NCI-H2227 treated with DMSO at 0.1 percent for 48 hours (cell line): ENCODE results near the gene NAPA.
A peak's percentile ranks its signal among the peaks of the same experiment; 100 is the strongest.

Experiments used
- DNase-seq: peaks from one replicate; lab custom pipeline; 2025; lab: John Stamatoyannopoulos, UW

The NAPA gene

DNA sequence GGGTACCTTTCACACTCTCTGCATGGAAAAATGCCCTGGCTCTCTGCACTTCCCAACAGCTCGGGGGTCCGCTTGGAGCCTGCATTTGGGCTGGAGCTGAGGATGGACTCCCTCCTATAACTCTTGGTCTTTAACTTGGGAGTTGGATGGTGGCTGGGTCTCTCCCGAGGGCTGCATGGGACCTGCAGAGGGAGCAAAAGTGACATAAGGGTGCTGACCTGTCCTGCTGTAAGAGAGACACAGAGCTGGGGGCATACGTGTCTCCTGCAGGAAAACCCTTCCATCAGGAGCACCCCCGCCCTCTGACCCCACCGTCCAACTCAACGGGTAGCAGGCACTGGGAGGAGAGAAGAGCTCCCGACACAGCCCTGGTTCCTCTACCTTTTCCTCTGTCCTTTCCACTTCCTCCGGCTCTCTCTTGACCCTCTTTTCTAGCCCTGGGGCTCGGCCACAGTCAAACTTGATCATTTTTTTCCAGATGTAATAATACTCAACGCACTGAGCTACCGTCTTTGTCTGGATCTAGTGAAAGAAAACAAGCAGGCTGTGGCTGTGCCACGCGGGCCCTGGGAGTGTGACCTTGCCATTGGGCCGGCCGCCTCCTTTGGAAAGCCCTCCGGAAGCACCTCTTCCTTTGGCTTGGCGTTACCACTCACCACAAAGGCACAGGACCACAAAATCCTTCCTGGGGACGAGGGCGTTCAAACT is 6.8 kb upstream of the NAPA start:
- no peak for DNase-seq

DNA sequence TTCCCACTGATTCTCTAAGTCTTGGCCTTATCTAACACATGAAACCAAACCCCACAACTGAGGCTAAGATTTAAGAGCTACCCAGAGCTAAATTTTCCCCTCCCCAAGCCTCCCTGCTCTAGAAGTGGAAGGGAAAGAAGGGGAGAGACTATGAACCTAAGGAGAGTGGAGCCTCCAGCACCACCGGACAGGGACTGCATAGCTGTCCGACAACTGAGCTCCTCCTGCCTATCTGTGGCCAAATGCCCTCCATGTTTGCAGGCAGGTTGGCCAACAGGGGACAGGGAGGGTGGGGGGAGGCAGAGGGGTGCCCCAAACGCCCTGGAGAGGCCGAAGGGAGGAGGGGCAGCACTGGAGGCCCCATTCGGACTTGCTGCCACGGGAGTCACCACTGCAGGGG is 6.0 kb upstream of the NAPA start:
- DNase-seq: no peak

DNA sequence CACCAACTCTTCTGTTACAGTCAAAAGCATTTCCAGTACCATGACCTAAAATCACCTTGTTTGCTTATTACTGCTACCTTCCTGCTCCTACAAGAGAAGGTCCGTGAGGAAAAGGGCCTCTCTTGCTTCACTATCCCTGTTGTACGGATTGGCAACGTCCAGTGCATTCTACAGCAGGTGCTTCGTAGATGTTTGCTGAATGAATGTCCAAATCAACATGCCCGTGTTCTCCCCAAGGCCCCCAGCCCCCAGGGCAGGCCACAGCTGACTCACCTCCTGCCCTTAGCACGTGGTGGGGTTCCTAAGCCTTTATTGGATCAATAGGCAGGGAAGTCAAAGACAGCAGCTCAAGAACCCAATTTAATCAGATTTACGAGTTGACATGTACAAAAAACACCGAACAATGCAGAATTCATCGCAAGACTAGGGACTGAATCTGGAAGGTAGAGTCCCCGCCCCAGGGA is 5.5 kb upstream of the NAPA start:
- DNase-seq: no peak

DNA sequence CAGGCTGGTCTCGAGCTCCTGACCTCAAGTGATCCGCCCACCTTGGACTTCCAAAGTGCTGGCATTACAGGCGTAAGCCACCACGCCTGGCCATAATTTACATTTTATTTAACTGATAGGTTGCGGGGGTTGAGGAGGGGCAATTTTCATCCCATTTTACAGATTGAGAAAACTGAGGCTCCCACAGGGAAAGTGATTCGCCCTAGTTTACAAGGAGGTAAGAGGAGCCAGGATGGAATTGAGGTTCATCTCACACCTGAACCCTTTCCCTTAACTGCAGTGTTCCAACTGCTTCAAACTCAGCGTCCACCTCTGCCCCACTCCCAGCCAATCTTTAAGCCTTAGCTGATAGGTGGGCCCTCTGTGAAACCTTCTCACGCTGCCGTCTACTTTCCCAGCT is 4.0 kb upstream of the NAPA start:
- DNase-seq: no peak

DNA sequence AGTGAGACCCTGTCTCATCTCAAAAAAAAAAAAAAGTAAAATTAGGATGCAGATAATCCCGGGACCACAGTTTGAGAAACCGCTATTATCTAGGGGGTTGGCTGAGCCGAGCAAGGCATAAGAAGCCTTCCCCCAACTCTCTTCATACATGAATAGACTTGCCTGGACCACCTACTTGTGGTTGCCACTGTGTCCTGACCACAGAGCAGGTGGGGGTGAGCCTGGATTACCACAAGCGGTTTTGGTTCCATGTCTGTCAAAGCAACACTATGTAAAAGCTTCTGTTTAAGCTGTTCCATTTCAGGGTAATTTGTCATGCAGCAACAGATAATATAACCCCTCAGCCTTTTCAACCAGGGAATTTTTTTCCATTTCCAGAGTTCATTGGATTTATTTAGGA is 3.3 kb upstream of the NAPA start:
- no peak for DNase-seq

DNA sequence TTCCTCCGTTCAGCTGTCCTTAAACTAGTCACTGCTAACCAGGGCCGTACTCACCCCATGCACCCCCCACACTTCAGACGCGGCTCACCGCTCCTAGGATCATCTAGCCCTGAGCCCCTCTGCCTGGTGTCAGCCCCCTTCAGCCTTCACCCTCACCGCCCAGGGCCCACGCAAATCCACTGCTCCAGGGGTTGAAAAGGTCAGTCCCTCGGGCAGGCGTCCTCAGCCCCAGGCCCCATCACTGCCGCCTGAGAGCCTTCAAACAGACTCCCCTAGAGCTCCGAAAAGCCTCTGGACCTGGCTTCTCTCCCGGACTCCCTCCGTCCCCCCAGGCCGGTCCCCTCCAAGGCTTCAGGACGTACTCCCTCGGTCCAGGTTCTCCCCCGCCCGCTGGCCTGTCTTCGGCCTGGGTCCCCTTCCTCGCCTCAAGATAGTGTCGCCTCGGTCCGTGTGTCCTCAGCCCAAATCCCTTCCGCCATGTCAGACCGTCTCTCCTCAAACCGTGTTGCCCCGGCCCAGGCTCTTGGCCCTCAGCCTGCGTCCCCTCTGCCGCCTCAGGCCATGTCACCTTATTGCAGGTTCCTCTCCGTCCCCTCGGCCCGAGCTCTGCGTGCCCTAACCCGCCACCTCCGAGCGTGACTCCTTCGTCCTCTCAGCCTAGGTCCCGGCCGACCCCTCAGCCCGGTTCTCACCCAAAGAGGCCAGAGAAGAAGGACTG is 553 bp downstream of the NAPA start:
- no peak for DNase-seq

DNA sequence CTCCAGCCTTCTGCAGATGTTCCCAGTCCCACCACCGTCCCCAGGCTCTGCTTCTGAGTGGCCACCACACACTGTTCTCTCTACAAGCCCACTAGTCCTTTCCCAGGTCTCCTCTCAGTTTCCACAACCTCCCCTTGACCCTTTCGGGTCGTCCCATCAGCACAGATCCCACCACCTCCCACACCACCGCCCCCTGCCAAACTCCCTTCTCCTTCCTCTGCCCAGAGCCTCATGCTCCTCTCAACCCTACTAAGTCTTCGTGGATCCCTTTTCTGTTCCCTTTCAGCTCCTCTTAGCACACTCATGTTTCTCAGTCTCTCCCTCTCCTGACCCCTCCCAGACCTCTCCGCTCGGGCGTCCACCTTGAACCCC is 1.9 kb downstream of the NAPA start:
- DNase-seq: no peak

DNA sequence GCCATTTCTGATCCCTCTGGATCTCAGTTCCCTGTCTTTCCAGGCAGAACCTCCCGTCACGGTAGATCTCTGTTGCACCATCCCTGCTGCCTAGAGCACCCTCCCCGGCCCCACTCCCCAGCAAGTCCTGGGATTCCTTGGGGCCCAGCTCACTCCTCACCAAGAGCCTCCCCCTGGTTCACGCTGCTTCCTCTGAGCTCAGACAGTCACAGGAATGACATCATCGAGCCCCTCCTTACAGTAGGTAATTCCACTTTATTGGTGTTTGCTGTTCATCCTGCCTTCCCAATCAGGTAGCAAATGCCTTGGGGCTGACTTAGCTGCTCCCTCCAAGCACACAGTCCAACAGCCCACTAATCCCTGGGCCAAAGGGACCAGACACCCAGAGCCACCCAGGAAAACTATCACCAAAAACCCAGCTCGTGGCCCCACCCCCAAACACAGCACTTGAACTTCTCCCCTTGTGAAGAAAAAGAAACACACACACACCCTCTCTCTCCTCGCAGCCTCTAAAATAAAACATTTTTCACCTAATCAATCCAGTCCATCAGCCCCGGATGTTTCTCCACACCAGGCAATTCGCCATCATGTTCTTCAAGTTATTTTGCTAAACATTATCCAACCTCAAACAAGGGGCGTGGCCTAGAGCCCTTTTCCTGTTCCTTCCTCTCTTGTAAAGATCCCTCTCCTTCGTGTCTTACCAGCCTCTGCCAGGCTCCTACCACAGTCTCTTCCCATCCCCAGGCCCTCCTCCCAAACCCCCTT is 2.5 kb downstream of the NAPA start:
- no peak for DNase-seq

DNA sequence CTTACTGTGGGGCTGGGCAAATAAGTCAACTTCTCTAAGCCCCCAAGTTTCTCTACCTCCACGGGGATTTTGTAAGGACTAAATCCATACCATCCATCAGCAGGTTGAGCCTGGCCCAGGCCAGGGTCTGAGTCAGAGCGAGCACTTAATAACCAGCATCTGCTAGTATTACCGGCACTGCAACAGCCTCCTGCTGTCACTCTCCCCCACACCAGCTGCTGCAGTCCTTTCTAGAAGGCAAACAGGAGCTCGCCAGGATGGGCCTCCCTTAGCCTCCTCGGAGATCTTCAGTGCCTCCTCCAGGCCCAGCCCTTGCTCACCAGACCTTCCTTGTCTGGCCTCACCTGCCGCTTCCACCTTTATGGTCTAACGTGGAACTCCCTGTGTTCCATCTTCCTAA is 3.2 kb downstream of the NAPA start:
- DNase-seq: no peak

DNA sequence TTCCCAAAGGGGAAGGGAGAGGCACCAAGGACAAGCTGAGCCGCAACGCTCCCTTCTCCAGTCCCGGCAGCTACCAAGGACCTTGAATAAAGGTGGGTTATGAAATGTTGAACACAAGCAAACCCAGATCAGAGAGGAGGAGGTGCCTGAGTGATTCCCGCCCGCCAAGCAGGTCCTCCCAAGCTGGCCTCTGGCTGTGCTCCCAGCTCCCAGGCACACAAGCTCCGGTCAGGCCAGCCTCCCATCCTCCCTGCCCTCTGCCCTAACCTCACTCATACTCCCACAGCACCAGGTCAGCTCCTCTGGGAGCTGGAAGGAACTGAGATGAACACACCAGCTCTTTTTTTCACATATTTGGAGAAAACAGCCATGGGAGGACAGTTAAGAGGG is 3.7 kb downstream of the NAPA start:
- DNase-seq: no peak

DNA sequence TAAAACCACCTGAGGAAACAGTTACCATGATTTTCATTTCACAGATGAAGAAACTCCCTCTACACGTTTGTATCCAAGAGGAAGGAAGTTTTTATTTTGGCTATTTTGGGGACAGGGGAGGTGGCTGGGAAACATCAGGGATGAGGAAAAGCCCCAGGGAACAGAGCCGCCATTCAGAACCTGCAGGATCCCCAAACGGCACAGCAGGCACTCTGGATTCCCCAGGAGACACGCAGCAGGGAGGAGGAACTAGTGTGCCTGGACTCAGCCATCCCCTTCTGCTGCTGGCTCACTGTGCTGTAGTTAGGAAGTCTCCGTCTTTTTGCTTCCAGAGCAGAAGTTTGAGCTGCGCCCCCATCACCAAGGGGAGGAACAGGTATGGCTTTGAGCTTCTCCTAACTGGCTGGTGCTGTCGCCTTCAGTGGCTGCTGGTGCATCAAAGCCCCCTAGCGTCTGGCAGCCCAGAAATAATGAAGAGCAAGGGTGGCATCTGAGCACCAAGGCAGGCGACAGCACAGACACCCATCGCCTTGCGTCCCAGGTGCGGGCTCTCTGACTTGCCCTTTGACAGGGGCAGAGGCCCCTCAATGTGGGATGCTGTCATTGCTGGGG is 4.2 kb downstream of the NAPA start:
- no peak for DNase-seq

DNA sequence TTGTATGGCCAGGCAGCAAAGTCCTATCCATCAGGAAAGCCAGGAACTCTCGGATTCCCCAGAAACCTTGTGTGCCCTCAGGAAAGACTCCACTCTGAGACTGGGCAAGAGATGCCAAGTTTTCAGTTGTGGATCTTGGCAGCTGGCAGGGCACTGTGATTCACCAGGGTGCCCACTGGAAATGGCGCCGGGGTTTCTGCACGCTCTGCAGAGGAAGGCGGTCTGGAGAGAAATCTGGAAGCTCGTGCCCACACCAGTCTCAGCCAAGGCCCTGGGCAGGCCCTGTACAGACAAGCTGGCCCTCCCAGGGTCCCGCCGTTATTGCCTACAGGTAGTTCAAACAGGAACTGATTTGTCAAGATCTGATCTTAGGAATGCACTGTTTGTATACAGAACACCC is 4.9 kb downstream of the NAPA start:
- DNase-seq: no peak

DNA sequence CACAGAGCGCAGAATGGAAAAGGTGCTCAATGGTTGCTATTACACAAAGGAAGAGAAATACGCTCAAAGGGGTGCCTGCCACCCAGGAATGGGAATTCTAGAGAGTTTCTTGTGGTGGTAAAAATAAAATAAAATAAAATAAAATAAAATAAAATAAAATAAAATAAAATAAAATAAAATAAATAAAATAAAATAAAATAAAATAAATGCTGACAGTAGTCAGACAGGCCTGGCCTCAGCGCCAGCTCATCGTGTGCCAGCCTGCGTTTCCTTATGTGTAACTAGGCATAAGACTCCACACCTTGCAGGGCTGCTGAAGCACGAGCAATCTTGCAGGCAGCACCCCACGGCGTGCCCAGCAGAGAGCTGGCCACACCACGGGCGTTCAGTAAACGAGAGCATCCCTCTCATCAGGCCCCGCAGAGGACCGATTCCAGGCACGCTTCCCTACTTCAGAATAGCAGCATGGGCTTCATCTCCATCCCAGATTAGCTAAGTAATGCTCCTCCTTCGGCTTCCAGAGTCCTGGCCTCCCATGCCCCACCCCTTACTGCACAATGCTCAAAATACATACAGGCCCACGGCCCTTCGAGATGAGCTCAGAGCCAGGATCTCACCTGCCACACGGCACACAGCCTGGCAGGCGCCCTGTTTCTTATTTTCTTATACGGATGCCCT is 5.6 kb downstream of the NAPA start:
- no peak for DNase-seq

DNA sequence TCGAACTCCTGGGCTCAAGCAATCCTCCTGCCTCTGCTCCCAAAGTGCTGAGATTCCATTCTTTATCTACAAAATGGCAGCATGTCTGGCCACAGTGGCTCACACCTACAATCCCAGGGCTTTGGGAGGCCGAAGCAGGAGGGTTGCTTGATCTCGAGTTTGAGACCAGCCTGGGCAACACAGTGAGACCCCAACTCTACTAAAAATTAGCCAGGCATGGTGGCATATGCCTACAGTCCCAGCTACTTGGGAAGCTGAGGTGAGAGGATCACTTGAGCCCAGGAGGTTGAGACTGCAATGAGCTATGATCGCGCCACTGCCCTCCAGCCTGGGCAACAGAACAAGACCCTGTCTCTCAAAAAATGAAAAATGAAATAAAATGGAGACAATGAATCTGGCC is 6.1 kb downstream of the NAPA start:
- DNase-seq: no peak

DNA sequence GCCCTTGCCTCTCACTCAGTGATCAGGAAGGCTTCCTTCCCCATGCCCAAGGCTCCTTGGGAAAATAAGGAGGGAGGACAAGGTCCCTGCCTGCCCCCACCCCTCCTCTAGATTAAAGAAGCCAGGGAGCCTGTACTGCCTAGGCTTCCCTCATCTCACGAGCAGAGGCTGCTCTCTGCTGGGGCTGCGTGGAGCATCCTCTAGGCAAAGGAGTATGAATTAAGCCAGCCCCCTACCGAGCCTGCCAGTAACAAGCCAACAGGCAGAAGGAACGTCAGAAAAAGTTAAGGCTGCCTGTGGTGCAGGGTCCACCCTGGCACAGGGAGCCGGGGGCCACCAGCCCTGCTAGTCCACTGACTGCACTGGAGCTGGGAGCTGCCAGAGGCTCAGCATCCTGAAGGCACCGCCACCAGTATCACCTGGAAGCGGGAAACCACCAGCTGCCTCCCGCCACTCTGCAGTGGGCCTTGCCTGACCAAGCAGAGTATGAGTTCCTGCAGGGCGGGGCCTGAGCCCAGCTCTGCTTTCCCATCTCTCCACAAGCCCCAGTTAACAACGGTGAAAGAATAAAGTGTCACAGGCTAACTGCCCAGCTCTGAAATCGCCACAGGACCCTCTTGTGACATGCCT is 6.8 kb downstream of the NAPA start:
- peak; percentile 37 for DNase-seq

DNA sequence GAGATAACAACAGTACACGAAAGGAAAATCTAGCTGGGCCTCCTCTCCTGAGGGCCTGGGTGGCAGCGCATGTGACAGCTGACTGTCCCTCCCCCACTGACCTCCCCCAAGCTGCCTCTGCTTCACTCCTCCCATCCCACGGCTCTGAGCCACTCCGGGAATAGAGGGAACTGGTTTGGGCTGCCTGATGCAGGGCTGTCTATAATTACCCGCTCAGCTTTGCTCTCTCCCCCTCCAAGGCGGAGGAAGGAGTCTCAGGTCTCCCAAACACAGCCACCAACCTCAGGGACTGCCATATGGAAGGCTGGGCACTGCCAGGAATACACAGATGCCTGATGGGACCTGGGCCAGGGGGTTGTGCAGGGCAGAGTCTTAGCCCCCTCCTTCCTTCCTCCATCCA is 7.9 kb downstream of the NAPA start:
- DNase-seq: peak; percentile 50

DNA sequence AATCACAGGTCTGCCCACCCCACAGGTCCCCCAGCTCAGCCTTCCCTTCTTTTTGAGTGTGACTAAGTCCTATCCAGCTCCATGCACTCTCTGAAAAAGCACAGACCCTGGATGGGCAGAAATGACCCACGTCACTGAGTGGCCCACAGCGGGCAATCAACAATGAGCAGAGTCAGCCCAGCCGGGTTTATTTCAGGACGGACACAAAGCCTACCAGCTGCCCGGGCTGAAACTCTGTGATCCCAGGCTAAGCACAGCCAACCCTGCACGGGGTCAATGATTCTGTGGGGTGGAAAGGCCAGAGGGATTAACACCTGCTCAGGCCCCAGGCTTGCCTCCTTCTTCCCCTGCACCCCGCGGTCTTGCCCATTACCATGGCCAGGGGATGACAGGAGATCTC is 8.4 kb downstream of the NAPA start:
- DNase-seq: no peak

DNA sequence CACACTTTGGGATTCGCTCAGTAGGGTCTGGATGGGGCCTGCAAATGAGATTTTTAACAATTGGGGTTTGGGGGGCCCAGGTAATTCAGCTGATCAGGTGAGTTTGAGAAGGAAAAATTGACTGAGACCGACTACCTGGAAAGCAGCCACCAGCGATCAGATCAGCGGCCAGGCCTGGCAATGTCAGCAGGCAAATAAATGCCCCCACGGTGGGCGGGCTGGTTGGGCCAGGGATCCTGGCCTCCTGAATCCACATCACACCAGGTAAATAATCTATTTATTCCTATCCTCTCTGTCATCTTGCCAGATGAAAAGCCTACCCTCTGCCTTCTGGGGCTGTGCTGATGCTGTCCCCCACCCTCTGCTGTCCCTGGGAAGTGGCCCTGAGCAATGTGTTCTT is 9.4 kb downstream of the NAPA start:
- DNase-seq: no peak

DNA sequence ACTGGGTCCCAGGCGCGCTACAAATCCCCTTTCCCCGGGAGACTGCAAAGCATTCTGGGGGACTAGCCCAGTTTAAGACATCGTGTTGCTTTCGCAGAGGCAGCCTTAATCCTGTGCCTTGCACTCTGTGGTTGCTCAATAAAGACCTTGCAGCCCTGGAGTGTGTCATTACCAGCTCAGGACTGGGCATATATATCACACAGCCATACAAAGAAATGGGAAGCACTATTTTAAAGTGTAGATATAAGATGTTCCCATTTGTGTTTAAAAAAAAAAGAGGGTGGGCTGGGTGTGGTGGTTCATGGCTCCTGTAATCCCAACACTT is 11.1 kb downstream of the NAPA start:
- no peak for DNase-seq

DNA sequence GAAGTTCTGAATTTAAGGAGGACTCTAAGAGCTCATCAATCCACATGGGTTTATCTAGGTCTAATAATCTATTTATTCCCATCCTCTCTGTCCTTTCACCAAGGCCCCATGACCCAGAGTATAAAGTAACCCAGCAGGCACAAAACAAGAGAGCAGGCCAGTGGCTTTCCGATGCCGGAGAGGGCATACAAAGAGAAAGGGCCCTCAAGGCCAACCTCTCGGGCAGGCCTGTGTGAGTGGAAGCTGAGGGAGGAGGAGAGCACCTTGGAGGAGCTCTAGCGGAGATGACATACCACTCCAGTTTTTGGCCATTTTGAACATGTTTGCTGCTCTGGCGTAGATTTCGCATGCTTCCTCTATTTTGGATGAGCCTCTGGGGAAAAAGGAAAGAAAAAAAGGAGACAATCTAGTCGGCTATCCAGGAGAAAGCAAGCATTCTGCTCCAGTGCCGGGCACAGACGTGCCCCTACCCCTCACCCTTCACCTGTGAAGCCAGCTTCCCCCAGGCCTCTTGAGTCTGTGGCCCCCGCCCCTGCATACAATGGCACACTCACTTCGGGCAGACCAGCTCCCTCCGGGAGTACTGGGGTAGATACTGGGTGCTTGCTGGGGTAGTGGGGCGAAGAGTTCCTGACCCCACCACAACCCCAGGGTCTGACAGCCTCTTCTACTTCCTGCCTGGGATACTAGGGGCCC is 11.6 kb downstream of the NAPA start:
- DNase-seq: no peak
